Testis (tissue), 3 donors: ENCODE results near the gene TMEM145. TPM values are rescaled to one million over a fixed set of nuclear protein-coding genes. Genes with fewer than 3 reads are reported as not detected.

Source experiments
- DNase-seq: peaks from one replicate; pipeline ENCODE4 v3.0.0-alpha.2; 2019
- H3K27ac ChIP-seq, 2 donors: fragments of 200-600 bp; sonication (generic); one replicate each; pipeline ENCODE4 v1.5.1; 2019
- H3K27me3 ChIP-seq: fragments of 200-600 bp; sonication (generic); one replicate; pipeline ENCODE4 v1.5.1; 2019
- H3K36me3 ChIP-seq: fragments of 200-600 bp; sonication (generic); one replicate; pipeline ENCODE4 v1.5.1; 2017; ENCODE audit warnings: low read depth; ENCODE audit errors: missing control alignments
- H3K4me1 ChIP-seq: fragments of 200-600 bp; sonication (generic); one replicate; pipeline ENCODE4 v1.5.1; 2019
- H3K4me3 ChIP-seq, 2 donors: fragments of 200-600 bp; sonication (generic); one replicate each; pipeline ENCODE4 v1.5.1; 2017 to 2019
- H3K9me3 ChIP-seq: fragments of 200-600 bp; sonication (generic); one replicate; pipeline ENCODE4 v1.5.1; 2017
- CTCF ChIP-seq, 3 experiments: fragments of 450-650 bp in 2 of 3; fragments of 200-600 bp in 1 of 3; sonication (generic) in 1 of 3; IDR thresholded peaks; one replicate each; pipeline ENCODE4 v1.5.1; 2016 to 2019; ENCODE audit warnings: antibody characterized with exemption in 3 of 3, mild to moderate bottlenecking in 2 of 3, moderate library complexity in 1 of 3
- POLR2A ChIP-seq: fragments of 450-650 bp; IDR thresholded peaks from one replicate; pipeline ENCODE4 v1.6.1; 2017; ENCODE audit warnings: antibody characterized with exemption, mild to moderate bottlenecking, moderate library complexity
- WGBS, 2 donors: methylation state at CpG; one replicate each; pipeline ENCODE4 v1.1.5; 2018; 5-methylcytosine and 5-hydroxymethylcytosine counted together
- intact Hi-C: fragments of 100-400 bp; cut with DNase I; formaldehyde crosslinking; loops from one replicate; pipeline ENCODE4 v1.15.1; 2023; ENCODE audit warnings: low total_unique reads
- polyA plus RNA-seq: library from polyadenylated mRNA; stranded (reverse); fragments of 350-450 nt; fragmentation: Illumina TruSeq; extraction: RNeasy Lipid Tissue Mini Kit (QIAGEN cat#74804); gene quantifications from one replicate; pipeline ENCODE4 v1.2.3, GENCODE V29; 2014; ENCODE audit warnings: low read depth, low replicate concordance; ENCODE audit not compliant: insufficient read depth
- total RNA-seq, 2 donors: library from RNA; depleted of rRNA; stranded (reverse); fragments of >200 nt; gene quantifications; one replicate each; pipeline ENCODE4 v1.2.3, GENCODE V29; 2016

The TMEM145 gene
- total and polyA plus RNA-seq, 3 donors from 2014 or later, result 6.9 to 12.3 (median 7.2) TPM

GRCh38 chr19:42363614-42364346 lies 50.7 kb downstream of the TMEM145 start:
- H3K4me1 ChIP-seq, result peaks cover 8% of the 10 kb centered on the region
- 90 to 92% methylated on average over 16 to 17 of the region's 17 CpGs for WGBS, 2 donors
- TF ChIP-seq POLR2A (no peak), CTCF (IDR thresholded peaks at IDR 0.05) (no peak)
- H3K4me3 ChIP-seq, result no peak overlapping the region
- intact Hi-C loops, result no loop called here
- no peaks in the 10 kb centered on the region for H3K36me3 ChIP-seq
- H3K9me3 ChIP-seq, result no peaks in the 10 kb centered on the region
- no peaks in the 10 kb centered on the region for H3K27me3 ChIP-seq
- DNase-seq, result no peak
- no peak overlapping the region for H3K27ac ChIP-seq

- H3K9me3 ChIP-seq, result no peaks in the 10 kb centered on the region
- no peak for TF ChIP-seq CTCF (IDR thresholded peaks at IDR 0.05)
- no peak for TF ChIP-seq POLR2A
- H3K27ac ChIP-seq, result no peak overlapping the region
- no peak for DNase-seq
- no peaks in the 10 kb centered on the region for H3K27me3 ChIP-seq
- intact Hi-C loops, result no loop called here
- H3K36me3 ChIP-seq, result no peaks in the 10 kb centered on the region
- H3K4me1 ChIP-seq, result no peaks in the 10 kb centered on the region
- H3K4me3 ChIP-seq, result no peak overlapping the region
- 78 to 83% methylated on average over 1 of the region's 1 CpG for WGBS, 2 donors
Observed at GRCh38 chr19:42366673-42367072, 53.6 kb downstream of the TMEM145 start.

GRCh38 chr19:42367929-42368328 lies 54.8 kb downstream of the TMEM145 start:
- H3K4me3 ChIP-seq, result no peak overlapping the region
- intact Hi-C loops, result no loop called here
- no peaks in the 10 kb centered on the region for H3K4me1 ChIP-seq
- H3K27me3 ChIP-seq, result no peaks in the 10 kb centered on the region
- H3K36me3 ChIP-seq, result no peaks in the 10 kb centered on the region
- no peaks in the 10 kb centered on the region for H3K9me3 ChIP-seq
- 85 to 92% methylated on average over 4 of the region's 4 CpGs for WGBS, 2 donors
- no peak overlapping the region for H3K27ac ChIP-seq
- DNase-seq, result no peak
- TF ChIP-seq POLR2A (no peak), CTCF (IDR thresholded peaks at IDR 0.05) (no peak)

DNA sequence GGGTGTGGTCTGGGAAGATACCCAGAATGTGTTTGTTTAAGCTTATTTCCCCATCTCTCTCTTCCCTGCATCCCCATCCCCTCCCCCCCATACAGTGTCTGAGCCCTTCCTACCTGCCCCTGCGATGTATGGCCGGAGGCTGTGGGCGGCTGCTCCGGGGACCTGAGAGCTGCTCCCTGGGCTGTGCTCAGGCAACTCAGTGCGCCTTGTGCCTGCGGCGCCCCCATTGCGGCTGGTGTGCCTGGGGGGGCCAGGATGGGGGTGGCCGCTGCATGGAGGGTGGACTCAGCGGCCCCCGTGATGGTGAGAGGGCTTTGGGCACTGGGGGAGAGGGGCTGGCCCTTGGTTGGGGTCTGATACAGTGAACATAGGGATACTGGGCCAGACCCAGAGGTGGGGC lies 55.3 kb downstream of the TMEM145 start:
- no peak overlapping the region for H3K27ac ChIP-seq
- DNase-seq, result no peak
- WGBS, 2 donors, result 98% methylated on average over 10 of the region's 11 CpGs; no CpG with 5 or more reads in 1 of the 2 donors

More for the DNA sequence above, 55.3 kb downstream of the TMEM145 start:
- H3K36me3 ChIP-seq, result no peaks in the 10 kb centered on the region
- TF ChIP-seq POLR2A (no peak), CTCF (IDR thresholded peaks at IDR 0.05) (no peak)
- intact Hi-C loops, result no loop called here
- no peaks in the 10 kb centered on the region for H3K4me1 ChIP-seq
- no peaks in the 10 kb centered on the region for H3K9me3 ChIP-seq
- H3K27me3 ChIP-seq, result no peaks in the 10 kb centered on the region
- no peak overlapping the region for H3K4me3 ChIP-seq
